Measurements from ENCODE around the gene BZW1.

GRCh38 chr2:200847939-200848338, 36.2 kb downstream of the BZW1 start:
- no peak for TF ChIP-seq EZH2phosphoT487 (IDR thresholded peaks at IDR 0.05; ENCODE audit: low read length)
- TF ChIP-seq EZH2 (optimal IDR thresholded peaks at IDR 0.05; ENCODE audit: low read depth, low read length), result no peak
- no peak for TF ChIP-seq CTCF (IDR thresholded peaks at IDR 0.05; ENCODE audit: low read length)

Measured in MM.1S (cell line).